ENCODE data around the gene MATN1.

The MATN1 gene

GRCh38 chr1:30747033-30748008, 23.9 kb upstream of the MATN1 start:
- Histone ChIP-seq H3K36me3 (ENCODE audit: control insufficient read depth, insufficient read depth, low read length) (peaks cover 38% of the 10 kb centered on the region), H3K4me3 (replicated peaks; ENCODE audit: low read depth, low read length) (peak overlapping the region; percentile 56), H3K27me3 (replicated peaks; ENCODE audit: control insufficient read depth, insufficient read depth, low read length) (no peaks in the 10 kb centered on the region)
- TF ChIP-seq CTCF (IDR thresholded peaks at IDR 0.05; ENCODE audit: insufficient read depth, low read length, poor library complexity, severe bottlenecking) = no peak
- no peak for DNase-seq (ENCODE audit: extremely low read depth, insufficient read length)

GRCh38 chr1:30746212-30747032, 23.0 kb upstream of the MATN1 start:
- Histone ChIP-seq H3K27me3 (replicated peaks; ENCODE audit: control insufficient read depth, insufficient read depth, low read length) (no peaks in the 10 kb centered on the region), H3K4me3 (replicated peaks; ENCODE audit: low read depth, low read length) (peak overlapping the region; percentile 56), H3K36me3 (ENCODE audit: control insufficient read depth, insufficient read depth, low read length) (peaks cover 40% of the 10 kb centered on the region)
- no peak for TF ChIP-seq CTCF (IDR thresholded peaks at IDR 0.05; ENCODE audit: insufficient read depth, low read length, poor library complexity, severe bottlenecking)
- no peak for DNase-seq (ENCODE audit: extremely low read depth, insufficient read length)

GRCh38 chr1:30745834-30746208, 22.4 kb upstream of the MATN1 start:
- H3K27me3 ChIP-seq (replicated peaks; ENCODE audit: control insufficient read depth, insufficient read depth, low read length) = no peaks in the 10 kb centered on the region
- peaks cover 46% of the 10 kb centered on the region for H3K36me3 ChIP-seq (ENCODE audit: control insufficient read depth, insufficient read depth, low read length)
- no peak for DNase-seq (ENCODE audit: extremely low read depth, insufficient read length)
- no peak for TF ChIP-seq CTCF (IDR thresholded peaks at IDR 0.05; ENCODE audit: insufficient read depth, low read length, poor library complexity, severe bottlenecking)
- H3K4me3 ChIP-seq (replicated peaks; ENCODE audit: low read depth, low read length) = peak overlapping the region; percentile 56

- no peaks in the 10 kb centered on the region for H3K27me3 ChIP-seq (replicated peaks; ENCODE audit: control insufficient read depth, insufficient read depth, low read length)
- peaks cover 44% of the 10 kb centered on the region for H3K36me3 ChIP-seq (ENCODE audit: control insufficient read depth, insufficient read depth, low read length)
- peak overlapping the region; percentile 56 for H3K4me3 ChIP-seq (replicated peaks; ENCODE audit: low read depth, low read length)
- no peak for DNase-seq (ENCODE audit: extremely low read depth, insufficient read length)
- no peak for TF ChIP-seq CTCF (IDR thresholded peaks at IDR 0.05; ENCODE audit: insufficient read depth, low read length, poor library complexity, severe bottlenecking)
Measured at GRCh38 chr1:30745156-30745833, 21.9 kb upstream of the MATN1 start.

- TF ChIP-seq CTCF (IDR thresholded peaks at IDR 0.05; ENCODE audit: insufficient read depth, low read length, poor library complexity, severe bottlenecking) = no peak
- peak; percentile 60 for DNase-seq (ENCODE audit: extremely low read depth, insufficient read length)
- Histone ChIP-seq H3K27me3 (replicated peaks; ENCODE audit: control insufficient read depth, insufficient read depth, low read length) (no peaks in the 10 kb centered on the region), H3K4me3 (replicated peaks; ENCODE audit: low read depth, low read length) (peak overlapping the region; percentile 56), H3K36me3 (ENCODE audit: control insufficient read depth, insufficient read depth, low read length) (peaks cover 50% of the 10 kb centered on the region)
Measured at GRCh38 chr1:30744060-30744756, 20.8 kb upstream of the MATN1 start.
